ENCODE results near the gene SCAND1.

DNA sequence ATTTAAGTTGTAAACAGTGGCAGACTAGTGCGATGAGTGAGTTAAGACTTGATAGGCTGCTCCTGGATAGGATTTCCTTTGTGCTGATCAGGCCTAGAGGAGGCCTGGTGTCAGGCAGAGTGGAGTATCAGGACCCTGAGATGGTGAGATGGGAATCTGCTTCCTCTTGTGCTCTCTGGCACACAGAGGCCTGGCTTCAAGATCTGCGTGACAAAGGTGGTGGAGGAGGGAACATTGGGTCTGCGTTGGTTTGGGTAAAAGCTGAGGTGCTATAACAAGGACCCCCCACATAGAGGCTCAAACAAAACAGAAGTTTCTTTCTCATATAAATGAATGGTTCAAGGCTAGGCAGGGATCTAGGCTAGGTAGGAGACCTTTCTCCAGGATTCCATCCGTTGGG is 20.3 kb downstream of the SCAND1 start:
- TF ChIP-seq POLR2A (IDR thresholded peaks at IDR 0.05) (no peak), CTCF (IDR thresholded peaks at IDR 0.05) (no peak), POLR2AphosphoS5 (IDR thresholded peaks at IDR 0.05) (no peak)

Measured in sigmoid colon (tissue), 4 donors.